GM19455 (cell line): ENCODE data around the gene LRR1.
"Not testable (repeated sequence)": the region's sequence is repeated elsewhere in the genome, so short reads cannot be mapped to it uniquely, and the experiment has no call there.

Experiments used
- ATAC-seq: cut with Tn5 transposase; IDR thresholded peaks from one replicate; pipeline ENCODE4 v1.9.1; 2021; ENCODE audit not compliant: unreplicated experiment

Gene LRR1

GRCh38 chr14:49585803-49586672 is 12.7 kb upstream of the LRR1 start, which contains the start of gene RPS29:
Gene RPS29 (minus strand): TSS chr14:49586380. CDS start chr14:49586346, 34 bp downstream.
- peak; percentile 85 for ATAC-seq

- ATAC-seq, result peak; percentile 27
These were observed 11.9 kb upstream of the LRR1 start for GRCh38 chr14:49586673-49587460.

GRCh38 chr14:49589387-49589786 is 9.4 kb upstream of the LRR1 start:
- ATAC-seq, result no peak

- ATAC-seq, result peak; percentile 39
These were observed 5.7 kb upstream of the LRR1 start for GRCh38 chr14:49593016-49593415.

GRCh38 chr14:49594347-49595091 is 4.2 kb upstream of the LRR1 start:
- ATAC-seq, result peak; percentile 15

GRCh38 chr14:49598189-49598484 is 603 bp upstream of the LRR1 start:
- no peak for ATAC-seq

GRCh38 chr14:49607583-49607982 is 8.8 kb downstream of the LRR1 start:
- no peak for ATAC-seq

- ATAC-seq, result no peak
These were observed 13.5 kb downstream of the LRR1 start for GRCh38 chr14:49612251-49612650.

- ATAC-seq, result no peak
These were observed 13.9 kb downstream of the LRR1 start for GRCh38 chr14:49612671-49613070.

- ATAC-seq, result no peak
These were observed 15.5 kb downstream of the LRR1 start for GRCh38 chr14:49614196-49614595.

- no peak for ATAC-seq
These were observed 17.0 kb downstream of the LRR1 start for GRCh38 chr14:49615776-49616175.

- ATAC-seq, result no peak
These were observed 19.2 kb downstream of the LRR1 start for GRCh38 chr14:49617852-49618519.

GRCh38 chr14:49619273-49619672 is 20.5 kb downstream of the LRR1 start:
- ATAC-seq, result not testable (repeated sequence)

- no peak for ATAC-seq
These were observed 21.0 kb downstream of the LRR1 start for GRCh38 chr14:49619730-49620129.

- peak; percentile 93 for ATAC-seq
These were observed 21.7 kb downstream of the LRR1 start, which contains the start of the genes MGAT2 and RPL36AL for GRCh38 chr14:49620182-49621113. Gene MGAT2 (plus strand): TSS chr14:49620799. CDS start chr14:49621269, 470 bp downstream. Gene RPL36AL (minus strand): TSS chr14:49620626. CDS start chr14:49619104, 1,522 bp downstream.

GRCh38 chr14:49621114-49621881 is 22.6 kb downstream of the LRR1 start:
- ATAC-seq, result peak; percentile 35

GRCh38 chr14:49622022-49622607 is 23.4 kb downstream of the LRR1 start:
- no peak for ATAC-seq

- ATAC-seq, result no peak
These were observed 24.6 kb downstream of the LRR1 start for GRCh38 chr14:49623387-49623786.
